Measurements from ENCODE around the gene CUEDC1.

Gene CUEDC1

DNA sequence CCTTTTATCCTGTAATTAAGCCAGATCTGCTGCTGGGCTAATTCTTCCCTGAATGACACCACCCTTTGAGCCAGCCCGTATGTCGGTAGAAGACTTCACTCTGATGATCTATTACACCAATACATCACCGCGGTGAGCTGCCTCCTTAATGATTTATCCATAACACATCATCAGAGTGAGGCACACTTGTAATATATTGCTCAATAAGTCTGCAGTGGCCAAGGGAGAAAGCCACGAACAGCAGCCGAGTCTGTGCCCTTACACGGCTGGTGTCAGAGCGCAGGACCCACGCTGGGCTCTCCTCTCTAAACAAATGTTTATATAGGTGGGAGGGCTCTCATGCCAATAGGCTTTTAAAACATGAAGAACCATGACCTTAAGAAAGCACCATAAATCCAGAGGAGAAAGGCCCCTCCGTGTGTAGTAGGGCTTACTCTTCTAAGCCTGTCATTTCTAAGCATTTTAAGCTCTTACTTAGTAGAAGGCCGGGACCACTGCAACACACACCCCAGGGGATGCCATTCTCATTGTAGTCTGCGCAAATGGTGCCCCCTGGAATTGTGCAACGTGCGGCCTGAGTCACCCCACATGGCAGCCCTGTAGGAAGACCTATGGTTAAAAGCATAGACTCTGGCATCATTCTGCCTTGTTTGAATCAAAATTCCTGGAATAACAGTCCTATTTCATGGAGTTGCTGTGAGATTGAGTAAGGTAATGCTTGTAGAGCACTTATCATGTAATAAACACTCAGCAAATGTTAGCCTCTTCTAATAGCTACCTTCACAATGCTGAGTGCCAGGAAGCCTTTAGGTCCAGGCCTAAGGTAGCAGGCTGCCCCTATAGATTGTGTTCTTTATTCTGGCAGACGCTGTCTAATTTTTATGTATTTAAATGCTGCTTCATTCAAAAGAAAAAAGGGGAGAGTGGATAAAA lies 131.5 kb downstream of the CUEDC1 start:
- DNase-seq, result peak; percentile 61 to 72

DNA sequence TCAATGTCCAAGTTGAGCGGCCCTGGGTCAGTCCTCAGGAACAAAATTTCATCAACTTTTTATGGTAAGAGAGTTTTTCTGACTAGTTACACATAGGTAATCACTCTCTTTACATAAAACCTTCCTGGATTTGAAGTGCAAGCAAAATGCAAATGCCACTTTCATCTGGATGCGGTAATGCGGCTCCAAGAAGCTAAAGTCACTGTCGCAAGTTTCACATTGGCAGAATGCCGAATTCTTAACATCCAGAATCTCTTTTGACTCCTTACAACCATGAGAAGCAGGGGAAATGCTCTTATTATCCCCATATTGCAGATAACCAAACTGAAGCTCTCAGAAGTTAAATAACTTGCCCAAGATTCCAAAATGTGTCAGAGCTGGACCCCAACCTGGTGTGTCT lies 135.3 kb downstream of the CUEDC1 start:
- no peak for DNase-seq

- DNase-seq, result peak; percentile 16 to 34
Measured at GRCh38 chr17:57819285-57819684, 135.9 kb downstream of the CUEDC1 start.

GRCh38 chr17:57818066-57818465 lies 137.1 kb downstream of the CUEDC1 start:
- no peak for DNase-seq

- no peak for DNase-seq
Measured at GRCh38 chr17:57817299-57817698, 137.9 kb downstream of the CUEDC1 start.

DNA sequence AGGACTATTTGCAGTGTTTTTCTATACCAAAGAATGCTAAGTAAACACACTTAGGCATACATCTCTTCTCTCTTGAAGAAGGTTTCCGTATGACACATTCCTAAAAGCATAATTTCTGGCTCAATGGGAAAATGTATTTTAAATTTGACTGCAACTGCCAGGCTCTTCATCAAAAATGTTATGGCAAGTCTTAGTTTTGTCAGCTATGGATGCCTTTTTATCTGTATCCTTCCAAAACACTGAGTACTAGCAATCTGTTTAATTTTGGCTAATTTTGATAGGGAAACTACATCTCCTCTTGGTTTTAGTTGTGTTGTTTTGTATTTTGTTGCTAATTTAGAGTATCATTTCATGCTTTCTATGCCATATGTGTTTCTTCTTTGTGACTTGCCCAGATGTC lies 140.8 kb downstream of the CUEDC1 start:
- no peak for DNase-seq

DNA sequence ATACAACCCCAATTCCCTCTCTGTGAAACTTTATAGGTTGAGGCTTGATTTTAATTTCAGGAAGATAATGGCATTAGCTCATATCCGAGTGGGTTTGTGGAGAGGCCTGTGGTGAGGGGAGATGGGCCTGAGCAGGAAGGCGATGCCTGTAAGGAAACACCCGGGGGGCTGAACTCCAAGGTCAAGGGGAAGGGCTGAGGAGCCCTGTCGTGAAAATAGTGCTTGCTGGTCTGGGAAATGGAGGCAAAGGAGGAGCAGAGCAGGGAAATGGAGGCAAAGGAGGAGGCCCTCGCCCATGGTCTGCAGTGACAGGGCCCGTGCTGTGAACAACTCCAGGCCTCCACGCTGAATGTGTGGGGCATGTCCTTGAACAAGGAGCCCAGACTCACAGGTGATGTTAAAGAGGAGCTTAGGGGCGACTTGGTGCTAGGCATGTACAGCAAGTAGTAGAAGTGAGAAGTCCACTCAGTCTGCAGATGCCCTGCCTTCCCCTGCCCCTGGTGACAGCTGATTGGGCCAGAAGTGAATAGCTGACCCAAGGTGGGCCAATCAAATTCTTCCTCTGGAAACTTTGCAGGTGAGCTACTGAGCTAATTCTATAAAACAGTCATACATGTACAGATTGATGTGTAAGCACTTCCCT lies 143.5 kb downstream of the CUEDC1 start:
- DNase-seq, result peak in 1 of 2 experiments; percentile 37

Measured in NCI-H1930 (cell line).